Measurements from ENCODE around the gene SCRT2.
A peak's percentile ranks its signal among the peaks of the same experiment; 100 is the strongest.
"Not testable (repeated sequence)": the region's sequence is repeated elsewhere in the genome, so short reads cannot be mapped to it uniquely, and the experiment has no call there.

SCRT2 gene

GRCh38 chr20:699811-700338 is 24.3 kb upstream of the SCRT2 start:
- no peak for DNase-seq

- DNase-seq = no peak
Measured at GRCh38 chr20:699342-699741, 23.7 kb upstream of the SCRT2 start.

GRCh38 chr20:698276-698675 is 22.7 kb upstream of the SCRT2 start:
- no peak for DNase-seq

GRCh38 chr20:697826-698225 is 22.2 kb upstream of the SCRT2 start:
- DNase-seq = no peak

GRCh38 chr20:695165-695866 is 19.7 kb upstream of the SCRT2 start:
- no peak for DNase-seq

- no peak for DNase-seq
Measured at GRCh38 chr20:694496-694895, 18.9 kb upstream of the SCRT2 start.

GRCh38 chr20:693786-694185 is 18.2 kb upstream of the SCRT2 start:
- DNase-seq = not testable (repeated sequence)

- DNase-seq = no peak
Measured at GRCh38 chr20:692044-692443, 16.4 kb upstream of the SCRT2 start.

GRCh38 chr20:689947-690346 is 14.3 kb upstream of the SCRT2 start:
- no peak for DNase-seq

GRCh38 chr20:689348-689747 is 13.7 kb upstream of the SCRT2 start:
- DNase-seq = no peak

- DNase-seq = no peak
Measured at GRCh38 chr20:688809-689212, 13.2 kb upstream of the SCRT2 start.

- DNase-seq = no peak
Measured at GRCh38 chr20:687468-688203, 12.0 kb upstream of the SCRT2 start.

GRCh38 chr20:684676-685319 is 9.2 kb upstream of the SCRT2 start:
- no peak for DNase-seq

GRCh38 chr20:682123-682522 is 6.5 kb upstream of the SCRT2 start:
- no peak for DNase-seq

GRCh38 chr20:680638-681187 is 5.1 kb upstream of the SCRT2 start:
- DNase-seq = no peak

GRCh38 chr20:677957-678356 is 2.4 kb upstream of the SCRT2 start:
- DNase-seq = no peak

- no peak for DNase-seq
Measured at GRCh38 chr20:676967-677366, 1.4 kb upstream of the SCRT2 start.

GRCh38 chr20:676315-676937 is 824 bp upstream of the SCRT2 start:
- DNase-seq = peak; percentile 39

- no peak for DNase-seq
Measured at GRCh38 chr20:675033-675452, 559 bp downstream of the SCRT2 start.

- no peak for DNase-seq
Measured at GRCh38 chr20:673603-674001, 2.0 kb downstream of the SCRT2 start.

- no peak for DNase-seq
Measured at GRCh38 chr20:672963-673602, 2.5 kb downstream of the SCRT2 start.

- no peak for DNase-seq
Measured at GRCh38 chr20:671252-672030, 4.2 kb downstream of the SCRT2 start.

All from NCI-H1105 (cell line).